HCT116 (cell line): ENCODE results near the gene TCIRG1.

Experiments
- CEBPB ChIP-seq: IDR thresholded peaks from 2 replicates; pipeline ENCODE4 v1.6.1; 2012; ENCODE audit warnings: low read depth
- EGR1 ChIP-seq: IDR thresholded peaks from 2 replicates; pipeline ENCODE4 v1.6.1; 2012; ENCODE audit warnings: low read depth
- EZH2 ChIP-seq: fragments of 200-600 bp; sonication (generic); IDR thresholded peaks from 2 replicates; pipeline ENCODE4 v1.6.1; 2017; ENCODE audit warnings: antibody characterized with exemption, mixed run types
- EZH2phosphoT487 ChIP-seq: fragments of 200-600 bp; IDR thresholded peaks from 2 replicates; pipeline ENCODE4 v1.6.1; 2018; ENCODE audit warnings: antibody characterized with exemption, borderline replicate concordance
- MAX ChIP-seq: IDR thresholded peaks from 2 replicates; pipeline ENCODE4 v1.6.1; 2012
- POLR2AphosphoS5 ChIP-seq: IDR thresholded peaks from 2 replicates; pipeline ENCODE4 v1.6.1; 2011; ENCODE audit warnings: mild to moderate bottlenecking, low read depth, low read length, moderate library complexity
- RAD21 ChIP-seq: IDR thresholded peaks from 2 replicates; pipeline ENCODE4 v1.6.1; 2012; ENCODE audit warnings: low read depth, mild to moderate bottlenecking
- SIN3A ChIP-seq: IDR thresholded peaks from 2 replicates; pipeline ENCODE4 v1.6.1; 2012; ENCODE audit warnings: low read depth
- TCF7L2 ChIP-seq: IDR thresholded peaks from 2 replicates; pipeline ENCODE4 v1.7.0; 2011; ENCODE audit warnings: borderline replicate concordance, inconsistent platforms; ENCODE audit not compliant: insufficient read depth, insufficient read length; ENCODE audit errors: extremely low read depth
- TF ChIP-seq, protein P1 (sequence below), 3 experiments: fragments of 200-600 bp in 1 of 3; sonication (generic) in 1 of 3; IDR thresholded peaks in 2 of 3; conservative IDR thresholded peaks in 1 of 3; 2 replicates each; pipeline ENCODE4 v1.5.1; 2012 to 2017; ENCODE audit warnings: low read depth in 2 of 3, low read length in 2 of 3, antibody characterized with exemption in 1 of 3, borderline replicate concordance in 1 of 3, control low read depth in 1 of 3, mild to moderate bottlenecking in 1 of 3, mixed read lengths in 1 of 3, mixed run types in 1 of 3, moderate library complexity in 1 of 3; ENCODE audit not compliant: insufficient read depth in 1 of 3
- TF ChIP-seq, protein P2 (sequence below): IDR thresholded peaks from 2 replicates; pipeline ENCODE4 v1.6.1; 2012; ENCODE audit warnings: low read depth
- TF ChIP-seq, protein P3 (sequence below): IDR thresholded peaks from 2 replicates; pipeline ENCODE4 v1.6.1; 2011; ENCODE audit warnings: mild to moderate bottlenecking, low read length, moderate library complexity; ENCODE audit not compliant: insufficient replicate concordance; ENCODE audit errors: extremely low read depth

DNA sequence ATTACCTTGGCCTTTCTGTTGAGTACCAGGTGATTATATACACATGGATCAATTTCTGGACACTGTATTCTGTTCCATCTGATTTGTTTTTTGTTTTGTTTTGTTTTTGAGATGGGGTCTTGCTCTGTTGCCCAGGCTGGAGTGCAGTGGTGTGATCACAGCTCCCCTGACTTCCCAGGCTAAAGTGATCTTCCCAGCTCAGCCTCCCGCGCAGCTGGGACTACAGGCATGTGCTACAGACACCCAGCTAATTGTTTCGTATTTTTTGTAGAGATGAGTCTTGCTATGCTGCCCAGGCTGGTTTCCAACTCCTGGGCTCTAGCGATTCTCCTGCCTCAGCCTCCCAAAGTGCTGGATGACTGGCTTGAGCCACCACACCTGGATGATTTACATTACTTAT lies 19.0 kb downstream of the TCIRG1 start:
- TF ChIP-seq EZH2phosphoT487 (no peak), EZH2 (no peak), RAD21 (no peak), EGR1 (no peak), CEBPB (no peak), POLR2AphosphoS5 (no peak), TCF7L2 (no peak), MAX (no peak), SIN3A (no peak)
- TF ChIP-seq, protein P1, sequence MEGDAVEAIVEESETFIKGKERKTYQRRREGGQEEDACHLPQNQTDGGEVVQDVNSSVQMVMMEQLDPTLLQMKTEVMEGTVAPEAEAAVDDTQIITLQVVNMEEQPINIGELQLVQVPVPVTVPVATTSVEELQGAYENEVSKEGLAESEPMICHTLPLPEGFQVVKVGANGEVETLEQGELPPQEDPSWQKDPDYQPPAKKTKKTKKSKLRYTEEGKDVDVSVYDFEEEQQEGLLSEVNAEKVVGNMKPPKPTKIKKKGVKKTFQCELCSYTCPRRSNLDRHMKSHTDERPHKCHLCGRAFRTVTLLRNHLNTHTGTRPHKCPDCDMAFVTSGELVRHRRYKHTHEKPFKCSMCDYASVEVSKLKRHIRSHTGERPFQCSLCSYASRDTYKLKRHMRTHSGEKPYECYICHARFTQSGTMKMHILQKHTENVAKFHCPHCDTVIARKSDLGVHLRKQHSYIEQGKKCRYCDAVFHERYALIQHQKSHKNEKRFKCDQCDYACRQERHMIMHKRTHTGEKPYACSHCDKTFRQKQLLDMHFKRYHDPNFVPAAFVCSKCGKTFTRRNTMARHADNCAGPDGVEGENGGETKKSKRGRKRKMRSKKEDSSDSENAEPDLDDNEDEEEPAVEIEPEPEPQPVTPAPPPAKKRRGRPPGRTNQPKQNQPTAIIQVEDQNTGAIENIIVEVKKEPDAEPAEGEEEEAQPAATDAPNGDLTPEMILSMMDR (IDR thresholded peaks at IDR 0.05 in 2 of 3, conservative IDR thresholded peaks at IDR 0.05 in 1 of 3; ENCODE audit: borderline replicate concordance in 1 of 3, insufficient read depth in 1 of 3, low read depth in 2 of 3, low read length in 2 of 3): no peak
- TF ChIP-seq, protein P2, sequence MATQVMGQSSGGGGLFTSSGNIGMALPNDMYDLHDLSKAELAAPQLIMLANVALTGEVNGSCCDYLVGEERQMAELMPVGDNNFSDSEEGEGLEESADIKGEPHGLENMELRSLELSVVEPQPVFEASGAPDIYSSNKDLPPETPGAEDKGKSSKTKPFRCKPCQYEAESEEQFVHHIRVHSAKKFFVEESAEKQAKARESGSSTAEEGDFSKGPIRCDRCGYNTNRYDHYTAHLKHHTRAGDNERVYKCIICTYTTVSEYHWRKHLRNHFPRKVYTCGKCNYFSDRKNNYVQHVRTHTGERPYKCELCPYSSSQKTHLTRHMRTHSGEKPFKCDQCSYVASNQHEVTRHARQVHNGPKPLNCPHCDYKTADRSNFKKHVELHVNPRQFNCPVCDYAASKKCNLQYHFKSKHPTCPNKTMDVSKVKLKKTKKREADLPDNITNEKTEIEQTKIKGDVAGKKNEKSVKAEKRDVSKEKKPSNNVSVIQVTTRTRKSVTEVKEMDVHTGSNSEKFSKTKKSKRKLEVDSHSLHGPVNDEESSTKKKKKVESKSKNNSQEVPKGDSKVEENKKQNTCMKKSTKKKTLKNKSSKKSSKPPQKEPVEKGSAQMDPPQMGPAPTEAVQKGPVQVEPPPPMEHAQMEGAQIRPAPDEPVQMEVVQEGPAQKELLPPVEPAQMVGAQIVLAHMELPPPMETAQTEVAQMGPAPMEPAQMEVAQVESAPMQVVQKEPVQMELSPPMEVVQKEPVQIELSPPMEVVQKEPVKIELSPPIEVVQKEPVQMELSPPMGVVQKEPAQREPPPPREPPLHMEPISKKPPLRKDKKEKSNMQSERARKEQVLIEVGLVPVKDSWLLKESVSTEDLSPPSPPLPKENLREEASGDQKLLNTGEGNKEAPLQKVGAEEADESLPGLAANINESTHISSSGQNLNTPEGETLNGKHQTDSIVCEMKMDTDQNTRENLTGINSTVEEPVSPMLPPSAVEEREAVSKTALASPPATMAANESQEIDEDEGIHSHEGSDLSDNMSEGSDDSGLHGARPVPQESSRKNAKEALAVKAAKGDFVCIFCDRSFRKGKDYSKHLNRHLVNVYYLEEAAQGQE: no peak
- TF ChIP-seq, protein P3, sequence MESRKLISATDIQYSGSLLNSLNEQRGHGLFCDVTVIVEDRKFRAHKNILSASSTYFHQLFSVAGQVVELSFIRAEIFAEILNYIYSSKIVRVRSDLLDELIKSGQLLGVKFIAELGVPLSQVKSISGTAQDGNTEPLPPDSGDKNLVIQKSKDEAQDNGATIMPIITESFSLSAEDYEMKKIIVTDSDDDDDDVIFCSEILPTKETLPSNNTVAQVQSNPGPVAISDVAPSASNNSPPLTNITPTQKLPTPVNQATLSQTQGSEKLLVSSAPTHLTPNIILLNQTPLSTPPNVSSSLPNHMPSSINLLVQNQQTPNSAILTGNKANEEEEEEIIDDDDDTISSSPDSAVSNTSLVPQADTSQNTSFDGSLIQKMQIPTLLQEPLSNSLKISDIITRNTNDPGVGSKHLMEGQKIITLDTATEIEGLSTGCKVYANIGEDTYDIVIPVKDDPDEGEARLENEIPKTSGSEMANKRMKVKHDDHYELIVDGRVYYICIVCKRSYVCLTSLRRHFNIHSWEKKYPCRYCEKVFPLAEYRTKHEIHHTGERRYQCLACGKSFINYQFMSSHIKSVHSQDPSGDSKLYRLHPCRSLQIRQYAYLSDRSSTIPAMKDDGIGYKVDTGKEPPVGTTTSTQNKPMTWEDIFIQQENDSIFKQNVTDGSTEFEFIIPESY: no peak
